ENCODE measurements around the gene MAPK12.
"Not testable (repeated sequence)": the region's sequence is repeated elsewhere in the genome, so short reads cannot be mapped to it uniquely, and the experiment has no call there.

Gene MAPK12

GRCh38 chr22:50282361-50283155 lies 21.1 kb upstream of the MAPK12 start:
- DNase-seq (ENCODE audit: low read depth, low spot score), result no peak

DNA sequence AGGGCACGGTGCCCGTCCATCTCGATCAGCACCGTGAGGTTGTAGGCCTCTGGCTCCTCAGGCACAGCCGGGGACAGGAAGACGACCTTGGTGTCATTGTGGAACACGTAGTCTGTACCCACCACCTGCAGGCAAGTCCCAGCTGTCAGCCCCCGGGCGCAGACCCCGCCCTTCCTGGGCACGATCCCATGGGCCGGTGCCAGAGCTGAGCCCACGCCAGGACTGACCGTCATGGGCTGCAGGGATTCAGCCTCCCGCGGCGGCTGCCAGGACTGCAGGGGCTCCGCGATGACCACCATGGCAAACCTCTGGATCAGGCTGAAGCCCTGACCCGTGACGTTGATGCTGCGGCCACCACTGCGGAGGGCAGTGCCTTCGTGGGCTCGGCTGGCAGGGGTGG lies 20.5 kb upstream of the MAPK12 start:
- DNase-seq (ENCODE audit: low read depth, low spot score), result no peak

GRCh38 chr22:50281384-50281760 lies 19.9 kb upstream of the MAPK12 start:
- DNase-seq (ENCODE audit: low read depth, low spot score), result no peak

- no peak for DNase-seq (ENCODE audit: low read depth, low spot score)
Observed at GRCh38 chr22:50280708-50281383, 19.4 kb upstream of the MAPK12 start.

DNA sequence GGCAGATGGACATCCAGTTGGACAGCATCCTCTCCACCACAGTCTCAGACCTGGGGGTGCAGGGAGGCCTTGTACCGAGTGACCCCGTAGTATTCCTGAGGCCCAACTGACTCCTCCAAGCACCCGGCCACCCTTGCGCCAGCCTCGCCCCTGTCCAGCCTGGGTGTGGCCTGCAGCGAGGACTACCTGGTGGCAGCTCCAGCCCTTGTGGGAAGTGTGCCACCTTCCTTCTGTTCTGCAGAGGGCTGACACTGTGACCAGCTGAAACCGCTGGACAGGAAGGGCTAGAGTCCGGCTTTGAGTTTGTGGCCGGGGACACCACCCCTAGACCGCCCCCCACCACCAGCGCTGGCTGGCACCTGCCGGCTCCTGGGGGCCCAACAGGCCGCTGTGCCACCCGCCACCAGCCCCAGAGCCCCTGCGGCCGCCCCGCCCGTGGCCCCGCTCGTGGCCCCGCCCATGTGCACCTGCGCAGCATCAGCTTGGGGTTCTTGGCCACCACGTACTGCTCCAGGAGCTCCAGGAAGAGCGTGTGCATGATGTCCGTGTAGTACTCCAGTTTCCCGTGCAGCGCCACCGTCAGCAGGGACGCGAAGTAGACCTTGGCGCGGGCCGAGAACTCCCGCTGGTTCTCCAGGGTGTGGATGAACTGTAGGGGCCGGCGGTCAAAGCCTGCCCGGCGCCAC lies 18.7 kb upstream of the MAPK12 start:
- no peak for DNase-seq (ENCODE audit: low read depth, low spot score)

DNA sequence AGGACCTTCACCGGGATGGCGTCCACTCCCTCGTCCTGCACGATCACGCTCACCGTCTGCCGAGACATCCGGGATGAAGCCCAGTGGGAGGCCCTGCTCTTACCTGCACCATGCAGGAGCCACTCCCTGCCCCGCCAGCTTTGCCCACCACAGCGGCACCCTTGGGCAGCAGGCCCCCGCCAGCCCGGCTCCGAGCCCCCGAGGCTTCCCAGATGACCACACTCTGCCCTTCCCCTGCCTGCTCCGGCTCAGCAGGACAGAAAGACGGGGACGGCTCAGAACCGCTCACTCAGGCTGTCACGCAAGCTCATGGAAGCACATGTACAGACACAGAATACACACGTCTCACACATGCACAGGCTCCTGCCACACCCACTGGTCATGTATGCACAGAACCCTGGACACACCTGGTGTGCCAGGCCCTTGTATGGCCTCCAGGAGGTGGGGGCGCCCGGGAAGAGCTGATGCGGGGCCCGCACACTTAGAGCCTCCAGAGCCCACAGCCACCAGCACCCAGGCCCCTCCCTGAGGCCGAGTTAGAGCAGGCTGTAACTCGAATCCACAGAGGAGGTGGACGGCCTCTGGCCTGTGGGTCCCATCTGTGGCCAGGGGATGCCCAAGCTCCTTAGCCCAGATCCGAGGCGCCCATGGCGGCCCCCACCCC lies 17.6 kb upstream of the MAPK12 start:
- no peak for DNase-seq (ENCODE audit: low read depth, low spot score)

GRCh38 chr22:50278461-50278860 lies 17.0 kb upstream of the MAPK12 start:
- no peak for DNase-seq (ENCODE audit: low read depth, low spot score)

DNA sequence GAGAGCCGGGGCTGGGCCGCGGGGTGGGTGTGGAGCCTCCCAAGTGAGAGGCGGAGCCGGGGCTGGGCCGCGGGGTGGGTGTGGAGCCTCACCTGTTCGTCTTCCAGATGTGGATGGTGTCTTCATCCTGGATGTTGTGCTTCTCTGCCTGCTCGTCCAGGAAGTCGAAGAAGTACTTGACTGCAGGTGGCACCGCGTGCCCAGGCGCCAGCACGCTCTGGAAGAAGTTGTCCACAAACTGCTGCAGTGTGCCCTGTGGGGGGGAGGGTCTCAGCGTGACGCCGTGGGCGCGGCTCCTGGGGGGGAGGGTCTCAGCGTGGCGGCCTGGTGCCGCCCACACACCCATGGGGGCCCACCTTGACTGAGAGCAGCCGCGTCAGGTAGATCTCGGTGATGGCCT lies 16.3 kb upstream of the MAPK12 start:
- DNase-seq (ENCODE audit: low read depth, low spot score), result no peak

- DNase-seq (ENCODE audit: low read depth, low spot score), result no peak
Observed at GRCh38 chr22:50276143-50276542, 14.7 kb upstream of the MAPK12 start.

DNA sequence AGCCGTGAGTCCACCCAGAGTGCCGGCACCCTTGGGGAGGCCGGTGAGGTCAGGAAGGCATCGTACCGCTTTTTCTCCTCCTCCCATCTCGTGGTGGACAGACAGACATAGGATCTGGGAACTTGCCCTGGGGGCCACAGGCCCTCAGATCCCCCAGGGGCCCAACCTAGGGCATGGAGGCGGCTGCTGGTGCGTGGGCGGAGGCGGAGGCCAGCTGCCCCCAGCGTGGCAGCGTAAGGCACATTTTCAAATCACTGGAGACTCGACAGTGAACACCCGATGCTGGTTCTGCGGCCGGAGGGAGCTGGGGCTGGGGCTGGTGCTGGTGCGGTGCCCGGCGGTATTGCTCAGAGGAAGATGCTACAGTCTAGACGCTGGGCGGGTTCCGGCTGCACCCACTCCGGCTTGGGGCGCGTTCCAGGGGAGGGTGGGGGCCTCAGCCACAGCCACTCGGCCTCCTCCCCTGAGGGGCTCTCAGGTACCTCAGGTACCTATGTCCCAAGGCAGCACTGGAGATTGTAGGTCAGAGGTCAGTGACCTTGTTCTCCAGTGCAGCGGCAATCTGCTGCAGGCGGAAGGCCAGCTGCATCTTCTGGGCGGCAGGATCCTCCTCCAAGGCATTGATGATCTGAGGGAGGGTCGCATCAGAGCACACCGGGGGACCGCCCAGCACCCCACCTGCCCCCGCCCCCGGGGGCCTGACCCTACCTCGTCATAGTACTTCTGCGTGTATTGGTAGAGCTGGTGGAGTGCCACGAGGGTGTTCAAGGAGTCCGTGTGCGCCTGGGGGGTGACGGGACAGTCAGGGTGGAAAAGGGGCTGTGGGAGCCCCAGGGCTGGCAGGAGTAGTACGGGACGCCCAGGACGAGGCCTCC lies 13.9 kb upstream of the MAPK12 start:
- no peak for DNase-seq (ENCODE audit: low read depth, low spot score)

GRCh38 chr22:50274771-50275170 lies 13.3 kb upstream of the MAPK12 start:
- DNase-seq (ENCODE audit: low read depth, low spot score), result no peak

DNA sequence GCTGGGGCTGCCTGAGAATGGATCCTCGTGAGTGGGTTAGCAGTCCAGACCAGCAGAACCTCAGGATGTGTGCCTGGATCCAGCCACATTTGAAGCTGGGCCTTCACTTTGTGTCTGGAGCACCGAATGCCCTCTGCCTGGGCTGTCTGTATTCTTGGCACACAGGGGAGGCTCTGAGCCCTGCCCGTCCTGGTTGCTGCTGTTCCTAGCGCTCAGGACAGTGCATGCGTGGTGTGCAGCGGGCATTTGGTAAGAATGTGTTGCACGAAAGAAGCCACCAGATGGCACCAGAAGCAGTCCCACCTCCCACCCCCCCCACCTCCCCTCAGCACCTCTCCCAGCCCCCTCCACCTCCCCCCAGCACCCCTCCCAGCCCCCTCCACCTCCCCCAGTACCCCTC lies 12.8 kb upstream of the MAPK12 start:
- DNase-seq (ENCODE audit: low read depth, low spot score), result no peak

GRCh38 chr22:50273781-50274180 lies 12.3 kb upstream of the MAPK12 start:
- DNase-seq (ENCODE audit: low read depth, low spot score), result not testable (repeated sequence)

- DNase-seq (ENCODE audit: low read depth, low spot score), result not testable (repeated sequence)
Observed at GRCh38 chr22:50273352-50273751, 11.9 kb upstream of the MAPK12 start.

GRCh38 chr22:50272044-50272802 lies 10.7 kb upstream of the MAPK12 start:
- DNase-seq (ENCODE audit: low read depth, low spot score), result no peak

DNA sequence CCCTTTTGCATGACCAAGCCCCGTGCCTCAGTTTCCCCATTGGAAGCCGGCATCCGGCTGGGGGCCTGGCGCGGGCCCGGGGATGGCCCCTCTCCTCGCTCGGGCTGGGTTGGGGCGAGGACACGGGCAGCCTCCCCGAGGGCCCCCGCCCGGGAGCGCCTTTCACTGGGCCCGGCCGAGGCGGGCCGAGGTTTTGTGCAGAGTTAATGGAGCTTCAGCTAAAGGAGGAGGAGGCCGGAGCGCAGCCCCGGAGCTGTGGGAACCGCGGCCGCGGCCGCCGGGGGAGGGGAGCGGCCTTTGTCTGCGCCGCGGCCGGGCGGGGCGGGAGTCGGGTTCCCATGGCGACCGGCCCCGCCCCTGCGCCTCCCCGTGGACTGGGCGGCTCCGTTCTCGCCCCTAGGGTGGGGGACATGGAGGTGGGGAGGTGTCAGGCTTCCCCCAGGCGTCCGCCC lies 10.1 kb upstream of the MAPK12 start:
- no peak for DNase-seq (ENCODE audit: low read depth, low spot score)

GRCh38 chr22:50270666-50271394 lies 9.3 kb upstream of the MAPK12 start:
- no peak for DNase-seq (ENCODE audit: low read depth, low spot score)

GRCh38 chr22:50269970-50270665 lies 8.6 kb upstream of the MAPK12 start, which contains the start of gene MAPK11:
Gene MAPK11 (minus strand): TSS chr22:50270380. CDS start chr22:50270292, 88 bp downstream.
- no peak for DNase-seq (ENCODE audit: low read depth, low spot score)

DNA sequence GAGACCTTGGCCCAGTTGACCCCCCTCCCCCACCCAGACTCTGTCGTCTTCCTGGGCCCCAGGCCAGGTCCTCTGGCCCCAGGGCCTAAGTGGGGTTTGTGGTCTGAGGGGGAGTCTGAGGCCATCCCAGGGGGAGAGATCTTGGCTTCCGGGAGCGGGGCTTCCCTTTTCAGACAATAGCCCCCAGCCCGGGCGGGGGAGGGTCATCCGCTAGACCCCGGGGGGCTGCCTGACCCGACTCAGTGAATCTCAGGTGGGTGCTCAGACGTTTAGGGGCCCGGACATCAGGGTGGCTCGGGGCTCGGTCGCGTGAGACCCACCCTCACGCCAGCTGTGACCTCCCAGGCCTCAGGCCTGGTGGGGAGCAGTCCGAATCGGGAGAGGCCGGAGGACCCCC lies 8.1 kb upstream of the MAPK12 start:
- no peak for DNase-seq (ENCODE audit: low read depth, low spot score)
